B cell (primary cell): ENCODE results near the gene FANCC. TPM values are rescaled to one million over a fixed set of nuclear protein-coding genes. Genes with fewer than 3 reads are reported as not detected.

Source experiments
- ATAC-seq: fragments of 200-7000 bp; cut with Tn5 transposase; one replicate; pipeline ENCODE4 v1.10.0; 2021; ENCODE audit warnings: low read depth, mild to moderate bottlenecking, moderate number of reproducible peaks, moderate library complexity
- CTCF ChIA-PET: fragments of 350-600 bp; sonication (Branson Sonifier 250); formaldehyde crosslinking; loops from one replicate; lab custom pipeline; 2021; ENCODE audit warnings: antibody characterized with exemption, inconsistent platforms; lab: Charles Lee
- POLR2A ChIA-PET: fragments of 350-600 bp; sonication (Branson Sonifier 250); formaldehyde crosslinking; loops from one replicate; lab custom pipeline; 2021; ENCODE audit warnings: antibody characterized with exemption; lab: Charles Lee
- DNase-seq: peaks from one replicate; pipeline ENCODE4 v3.0.0; 2013
- H2AFZ ChIP-seq: 2 replicates; pipeline ENCODE4 v1.6.1; 2012; ENCODE audit warnings: mild to moderate bottlenecking, low read depth, low read length; ENCODE audit not compliant: insufficient read depth, poor library complexity, severe bottlenecking
- H3K27ac ChIP-seq, 2 donors: 1 replicate in 1 of 2; 2 replicates in 1 of 2; pipeline ENCODE4 v1.5.1; 2012 to 2013; ENCODE audit warnings: low read length in 2 of 2, mild to moderate bottlenecking in 2 of 2, moderate library complexity in 1 of 2
- H3K27me3 ChIP-seq, 4 experiments: fragments of 200-600 bp in 1 of 4; sonication (generic) in 1 of 4; replicated peaks in 1 of 4; 1 replicate in 2 of 4; 2 replicates in 2 of 4; pipeline versions ENCODE4 v1.6.1 to v1.7.0; 2013 to 2016; ENCODE audit warnings: low read length in 3 of 4, mild to moderate bottlenecking in 2 of 4, mixed read lengths in 1 of 4, moderate library complexity in 1 of 4; ENCODE audit not compliant: insufficient read depth in 4 of 4, control insufficient read depth in 3 of 4; ENCODE audit errors: control extremely low read depth in 1 of 4
- H3K36me3 ChIP-seq, 2 experiments: replicated peaks in 1 of 2; 1 replicate in 1 of 2; 2 replicates in 1 of 2; pipeline versions ENCODE4 v1.6.1 to v1.7.1; 2013; ENCODE audit warnings: low read length in 1 of 2; ENCODE audit not compliant: insufficient read depth in 2 of 2, control insufficient read depth in 1 of 2; ENCODE audit errors: control extremely low read depth in 1 of 2, extremely low read depth in 1 of 2
- H3K4me1 ChIP-seq, 2 donors: fragments of 200-600 bp in 1 of 2; sonication (generic) in 1 of 2; 1 replicate in 1 of 2; 2 replicates in 1 of 2; pipeline versions ENCODE4 v1.5.1 to v1.6.1; 2013 to 2017; ENCODE audit warnings: low read length in 2 of 2; ENCODE audit not compliant: control insufficient read depth in 2 of 2, insufficient read depth in 2 of 2
- H3K4me2 ChIP-seq: replicated peaks from 2 replicates; pipeline ENCODE3; 2012; ENCODE audit warnings: mild to moderate bottlenecking, low read depth, low read length; ENCODE audit not compliant: poor library complexity, severe bottlenecking
- H3K4me3 ChIP-seq, 5 experiments: fragments of 200-600 bp in 1 of 5; sonication (generic) in 1 of 5; 1 replicate in 3 of 5; 2 replicates in 2 of 5; pipeline versions ENCODE4 v1.5.1 to v1.7.0; 2011 to 2016; ENCODE audit warnings: low read length in 4 of 5, mild to moderate bottlenecking in 4 of 5, low read depth in 2 of 5, control low read depth in 1 of 5, moderate library complexity in 1 of 5; ENCODE audit not compliant: insufficient read depth in 1 of 5; ENCODE audit errors: control extremely low read depth in 1 of 5, extremely low read depth in 1 of 5
- H3K79me2 ChIP-seq: fragments of 200-600 bp; sonication (generic); one replicate; pipeline ENCODE4 v1.6.0; 2016; ENCODE audit warnings: low read length; ENCODE audit not compliant: control insufficient read depth, insufficient read depth
- H3K9ac ChIP-seq: fragments of 200-600 bp; sonication (generic); 2 replicates; pipeline ENCODE4 v1.6.1; 2017; ENCODE audit warnings: mild to moderate bottlenecking, low read length, moderate library complexity
- H3K9me3 ChIP-seq, 3 donors: one replicate each; pipeline versions ENCODE4 v1.6.1 to v1.7.1; 2013; ENCODE audit warnings: low read length in 2 of 3; ENCODE audit not compliant: control insufficient read depth in 2 of 3, insufficient read depth in 1 of 3; ENCODE audit errors: control extremely low read depth in 1 of 3
- H4K20me1 ChIP-seq: 2 replicates; pipeline ENCODE4 v1.6.0; 2012; ENCODE audit warnings: mild to moderate bottlenecking, low read length; ENCODE audit not compliant: insufficient read depth, control insufficient read depth, poor library complexity, severe bottlenecking
- H3K27ac Mint-ChIP-seq: one replicate; pipeline ENCODE4 v1.8.0; 2021; ENCODE audit warnings: mixed read lengths
- H3K27me3 Mint-ChIP-seq: one replicate; pipeline ENCODE4 v1.8.0; 2021; ENCODE audit warnings: mixed read lengths
- H3K4me1 Mint-ChIP-seq: one replicate; pipeline ENCODE4 v1.8.0; 2021; ENCODE audit warnings: mixed read lengths
- H3K4me3 Mint-ChIP-seq: one replicate; pipeline ENCODE4 v1.8.0; 2021; ENCODE audit warnings: mixed read lengths
- H3K9me3 Mint-ChIP-seq: one replicate; pipeline ENCODE4 v1.8.0; 2022; ENCODE audit warnings: mixed read lengths; ENCODE audit not compliant: insufficient read depth
- EZH2 ChIP-seq: IDR thresholded peaks from 2 replicates; pipeline ENCODE4 v1.6.1; 2012; ENCODE audit warnings: borderline replicate concordance, low read depth, mild to moderate bottlenecking, moderate library complexity, low read length; ENCODE audit not compliant: insufficient read depth, poor library complexity, severe bottlenecking
- WGBS: methylation state at CpG from one replicate; pipeline ENCODE4 v1.1.5; 2013; ENCODE audit warnings: missing lambda C conversion rate; ENCODE audit not compliant: insufficient coverage; 5-methylcytosine and 5-hydroxymethylcytosine counted together
- intact Hi-C: fragments of 100-400 bp; cut with micrococcal nuclease; formaldehyde crosslinking; loops from one replicate; pipeline ENCODE4 v1.10.0; 2022
- polyA plus RNA-seq: library from polyadenylated mRNA; depleted of rRNA; stranded (reverse); fragments of >200 nt; gene quantifications from 2 replicates; pipeline ENCODE4 v1.2.3, GENCODE V29; 2012
- total RNA-seq, 2 donors: library from RNA; stranded (reverse); fragments of 120-200 nt in 1 of 2; gene quantifications; 1 replicate in 1 of 2; 2 replicates in 1 of 2; pipeline versions ENCODE4 v1.2.3 to v1.2.4, GENCODE V29; 2013 to 2022
- TF ChIP-seq, protein P1 (sequence below): fragments of 200-600 bp; IDR thresholded peaks from one replicate; pipeline ENCODE4 v1.8.0; 2022; ENCODE audit warnings: antibody characterized with exemption, mild to moderate bottlenecking

Gene FANCC
- total and polyA plus RNA-seq, 2 donors (not counting 1 experiment from before 2014, with no cell fraction given) = 1.8 to 11.1 TPM

DNA sequence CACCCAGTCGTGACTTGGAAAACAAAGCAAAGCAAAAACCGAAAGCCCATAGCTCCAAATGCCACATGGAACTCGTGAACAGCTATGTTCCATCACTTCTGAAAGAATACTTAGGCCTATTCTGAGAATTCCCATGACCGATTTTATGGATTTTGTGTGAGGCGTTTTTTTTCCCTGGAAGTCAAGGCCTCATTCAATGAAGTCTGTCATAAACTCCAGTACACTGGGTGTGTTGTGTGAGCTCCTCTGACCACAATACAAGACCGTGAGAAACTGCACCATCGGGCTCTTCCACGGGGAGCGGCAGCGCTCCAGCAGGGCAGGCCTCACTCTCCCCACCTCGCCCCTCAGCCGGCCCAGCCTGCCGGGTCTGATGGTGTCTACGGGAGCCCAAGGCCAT lies 209.5 kb downstream of the FANCC start:
- H3K4me1 Mint-ChIP-seq = no peaks in the 10 kb centered on the region
- Histone ChIP-seq H3K27ac (no peak overlapping the region), H3K4me3 (no peak overlapping the region), H3K27me3 (no peaks in the 10 kb centered on the region), H3K4me1 (no peaks in the 10 kb centered on the region), H3K79me2 (no peaks in the 10 kb centered on the region), H4K20me1 (no peaks in the 10 kb centered on the region), H3K36me3 (no peaks in the 10 kb centered on the region), H3K9me3 (no peaks in the 10 kb centered on the region), H3K4me2 (no peak overlapping the region), H2AFZ (no peak overlapping the region), H3K9ac (no peak overlapping the region)
- H3K9me3 Mint-ChIP-seq = no peaks in the 10 kb centered on the region
- DNase-seq = no peak
- 99% methylated on average over 8 of the region's 14 CpGs for WGBS
- no peak for ATAC-seq
- POLR2A ChIA-PET = no interaction called here
- no peak overlapping the region for H3K27ac Mint-ChIP-seq
- intact Hi-C loops = no loop called here
- no peaks in the 10 kb centered on the region for H3K27me3 Mint-ChIP-seq
- TF ChIP-seq EZH2 = no peak
- TF ChIP-seq, protein P1, sequence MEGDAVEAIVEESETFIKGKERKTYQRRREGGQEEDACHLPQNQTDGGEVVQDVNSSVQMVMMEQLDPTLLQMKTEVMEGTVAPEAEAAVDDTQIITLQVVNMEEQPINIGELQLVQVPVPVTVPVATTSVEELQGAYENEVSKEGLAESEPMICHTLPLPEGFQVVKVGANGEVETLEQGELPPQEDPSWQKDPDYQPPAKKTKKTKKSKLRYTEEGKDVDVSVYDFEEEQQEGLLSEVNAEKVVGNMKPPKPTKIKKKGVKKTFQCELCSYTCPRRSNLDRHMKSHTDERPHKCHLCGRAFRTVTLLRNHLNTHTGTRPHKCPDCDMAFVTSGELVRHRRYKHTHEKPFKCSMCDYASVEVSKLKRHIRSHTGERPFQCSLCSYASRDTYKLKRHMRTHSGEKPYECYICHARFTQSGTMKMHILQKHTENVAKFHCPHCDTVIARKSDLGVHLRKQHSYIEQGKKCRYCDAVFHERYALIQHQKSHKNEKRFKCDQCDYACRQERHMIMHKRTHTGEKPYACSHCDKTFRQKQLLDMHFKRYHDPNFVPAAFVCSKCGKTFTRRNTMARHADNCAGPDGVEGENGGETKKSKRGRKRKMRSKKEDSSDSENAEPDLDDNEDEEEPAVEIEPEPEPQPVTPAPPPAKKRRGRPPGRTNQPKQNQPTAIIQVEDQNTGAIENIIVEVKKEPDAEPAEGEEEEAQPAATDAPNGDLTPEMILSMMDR = no peak
- H3K4me3 Mint-ChIP-seq = no peak overlapping the region
- CTCF ChIA-PET = no interaction called here

DNA sequence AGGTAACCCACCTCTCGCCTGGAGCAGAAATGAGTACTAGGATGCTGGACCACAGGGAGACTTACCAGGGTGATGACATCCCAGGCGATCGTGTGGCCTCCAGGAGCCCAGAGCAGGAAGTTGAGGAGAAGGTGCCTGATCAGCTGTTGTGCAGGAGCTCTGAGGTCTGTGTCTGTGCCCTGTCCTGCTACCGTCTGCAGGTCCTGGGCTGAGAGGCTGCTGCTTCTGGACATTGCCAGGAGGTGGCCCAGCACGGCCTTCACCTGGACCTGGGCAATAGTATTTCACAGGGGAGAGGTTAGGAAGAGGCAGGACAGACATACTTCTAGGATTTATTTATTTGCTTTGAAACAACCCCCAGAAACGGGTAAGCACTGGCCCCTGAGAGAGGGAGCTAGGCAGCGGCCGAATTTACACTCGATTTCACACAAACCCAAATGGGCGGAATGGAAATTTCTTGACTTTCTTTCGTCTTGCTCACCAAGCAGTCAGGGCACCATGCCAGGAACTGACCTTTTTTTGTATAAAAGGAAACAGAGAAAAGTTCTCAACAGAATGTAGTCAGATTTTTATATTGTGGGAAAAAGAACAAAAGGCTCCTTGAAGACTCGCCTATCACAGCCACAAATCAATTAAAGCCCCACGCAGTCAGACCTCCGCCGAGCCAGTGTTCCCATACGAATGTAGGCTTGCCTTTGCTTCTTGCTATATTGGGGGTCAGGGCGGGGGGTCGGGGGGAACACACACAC lies 210.3 kb downstream of the FANCC start:
- H3K4me1 ChIP-seq = no peaks in the 10 kb centered on the region
- WGBS = 94% methylated on average over 13 of the region's 18 CpGs
- no peaks in the 10 kb centered on the region for H3K9me3 ChIP-seq
- ChIA-PET CTCF (no interaction called here), POLR2A (no interaction called here)
- H2AFZ ChIP-seq = no peak overlapping the region
- Mint-ChIP-seq H3K9me3 (no peaks in the 10 kb centered on the region), H3K27ac (no peak overlapping the region), H3K4me1 (no peaks in the 10 kb centered on the region), H3K4me3 (no peak overlapping the region), H3K27me3 (no peaks in the 10 kb centered on the region)
- no peak overlapping the region for H3K4me2 ChIP-seq
- no peaks in the 10 kb centered on the region for H3K27me3 ChIP-seq
- no peak for ATAC-seq
- intact Hi-C loops = no loop called here
- no peak for DNase-seq
- H3K9ac ChIP-seq = no peak overlapping the region
- no peak overlapping the region for H3K27ac ChIP-seq
- H3K36me3 ChIP-seq = peaks cover 0 to 2% of the 10 kb centered on the region in 2 experiments
- TF ChIP-seq EZH2 = no peak
- TF ChIP-seq, protein P1 = no peak
- no peaks in the 10 kb centered on the region for H4K20me1 ChIP-seq
- no peaks in the 10 kb centered on the region for H3K79me2 ChIP-seq
- H3K4me3 ChIP-seq = no peak overlapping the region
